Measurements from ENCODE around the gene MYOCOS. TPM values are rescaled to one million over a fixed set of nuclear protein-coding genes. Genes with fewer than 3 reads are reported as not detected.
A peak's percentile ranks its signal among the peaks of the same experiment; 100 is the strongest.
"Not testable (repeated sequence)": the region's sequence is repeated elsewhere in the genome, so short reads cannot be mapped to it uniquely, and the experiment has no call there.

The MYOCOS gene
- total and polyA plus RNA-seq, 7 donors, result 0.10 TPM; not detected in 6

DNA sequence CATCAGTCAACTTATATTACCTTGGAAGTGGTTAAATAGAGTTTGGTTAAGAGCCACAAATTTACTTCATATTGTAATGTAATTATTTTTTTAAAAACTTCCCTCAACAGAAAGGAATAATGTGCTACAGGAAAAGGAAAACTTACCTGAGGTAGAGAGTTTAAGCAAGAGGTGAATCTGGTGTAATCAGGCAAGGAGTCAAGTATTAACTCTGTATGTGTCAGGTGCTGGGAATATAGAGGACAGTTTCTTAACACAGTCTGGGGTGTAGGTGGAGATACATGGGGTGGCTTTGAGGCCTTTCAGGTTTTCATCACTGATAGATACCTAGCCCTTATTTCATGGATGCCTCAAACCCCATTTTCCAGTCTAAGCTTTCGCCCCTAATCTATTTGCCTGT lies 25.9 kb upstream of the MYOCOS start:
- WGBS, 3 donors, result 92 to 100% (median 94%) methylated on average over 1 of the region's 1 CpG
- peaks cover 0 to 35% of the 10 kb centered on the region in 2 donors for H3K36me3 ChIP-seq (ENCODE audit: insufficient read depth in 1 of 2, low read depth in 1 of 2)
- H3K27ac ChIP-seq, result peak overlapping the region; percentile 12
- no peak for ATAC-seq
- DNase-seq, result no peak
- H3K9me3 ChIP-seq, result no peaks in the 10 kb centered on the region
- intact Hi-C loops (cut with DNase I), result no loop called here
- no peaks in the 10 kb centered on the region for H3K27me3 ChIP-seq (ENCODE audit: insufficient read depth in 3 of 3, low read length in 2 of 3)
- no peaks in the 10 kb centered on the region for H3K4me1 ChIP-seq
- no peak for TF ChIP-seq CTCF (IDR thresholded peaks at IDR 0.05)
- no peak overlapping the region for H3K4me3 ChIP-seq

GRCh38 chr1:171596705-171597104 lies 25.3 kb upstream of the MYOCOS start:
- DNase-seq, result no peak
- H3K4me1 ChIP-seq, result no peaks in the 10 kb centered on the region
- H3K9me3 ChIP-seq, result no peaks in the 10 kb centered on the region
- no peak for TF ChIP-seq CTCF (IDR thresholded peaks at IDR 0.05)
- WGBS, 3 donors, result 93 to 96% (median 96%) methylated on average over 2 of the region's 2 CpGs
- no peak overlapping the region for H3K27ac ChIP-seq
- peaks cover 0 to 29% of the 10 kb centered on the region in 2 donors for H3K36me3 ChIP-seq (ENCODE audit: insufficient read depth in 1 of 2, low read depth in 1 of 2)
- no peaks in the 10 kb centered on the region for H3K27me3 ChIP-seq (ENCODE audit: insufficient read depth in 3 of 3, low read length in 2 of 3)
- intact Hi-C loops (cut with DNase I), result no loop called here
- ATAC-seq, result no peak
- no peak overlapping the region for H3K4me3 ChIP-seq

DNA sequence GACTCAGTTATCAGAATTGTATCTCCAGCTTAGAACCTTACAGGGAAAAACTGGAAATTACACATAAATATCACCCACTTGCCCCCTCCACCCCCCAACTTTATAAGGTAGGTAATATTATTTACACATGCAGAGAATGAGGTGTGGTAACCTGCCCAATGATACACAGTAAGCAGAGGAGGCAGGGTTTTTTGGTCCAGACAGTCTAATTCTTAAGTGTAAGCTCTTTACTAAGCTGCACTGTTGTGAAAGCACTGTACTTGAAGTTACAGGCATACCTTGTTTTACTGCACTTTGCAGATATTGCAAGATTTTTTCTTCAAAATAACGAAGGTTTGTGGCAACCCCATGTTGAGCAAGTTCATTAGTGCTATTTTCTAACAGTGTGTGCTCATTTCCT lies 24.8 kb upstream of the MYOCOS start:
- no peak for TF ChIP-seq CTCF (IDR thresholded peaks at IDR 0.05)
- DNase-seq (no peak), ATAC-seq (no peak)
- Histone ChIP-seq H3K4me1 (no peaks in the 10 kb centered on the region), H3K9me3 (no peaks in the 10 kb centered on the region), H3K27ac (no peak overlapping the region), H3K4me3 (no peak overlapping the region), H3K36me3 (ENCODE audit: insufficient read depth in 1 of 2, low read depth in 1 of 2) (peaks cover 0 to 24% of the 10 kb centered on the region in 2 donors), H3K27me3 (ENCODE audit: insufficient read depth in 3 of 3, low read length in 2 of 3) (no peaks in the 10 kb centered on the region)
- intact Hi-C loops (cut with DNase I), result no loop called here
- 87 to 97% (median 93%) methylated on average over 1 of the region's 1 CpG for WGBS, 3 donors

DNA sequence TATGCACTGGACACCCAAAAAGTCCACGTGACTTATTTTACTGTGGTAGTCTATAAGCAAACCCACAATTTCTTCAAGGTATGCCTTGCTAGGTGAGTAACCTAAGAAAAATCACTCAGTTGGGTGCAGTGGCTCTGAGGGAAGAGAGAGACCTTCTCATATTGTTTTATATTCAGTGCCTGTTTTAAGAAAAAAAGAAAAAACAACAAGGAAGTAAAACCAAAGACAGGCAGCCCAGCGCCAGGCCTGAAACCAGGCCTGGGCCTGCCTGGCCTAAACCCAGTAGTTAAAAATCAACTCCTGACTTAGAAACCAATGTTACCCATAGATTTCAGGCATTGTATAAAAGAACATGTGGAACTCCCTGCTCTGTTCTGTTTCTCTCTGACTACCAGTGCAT lies 21.7 kb upstream of the MYOCOS start:
- DNase-seq; H3K27me3 ChIP-seq (ENCODE audit: insufficient read depth in 3 of 3, low read length in 2 of 3); H3K36me3 ChIP-seq (ENCODE audit: insufficient read depth in 1 of 2, low read depth in 1 of 2); H3K27ac ChIP-seq; H3K4me1 ChIP-seq; intact Hi-C loops (cut with DNase I); ATAC-seq; H3K4me3 ChIP-seq; H3K9me3 ChIP-seq: not testable (repeated sequence)
- 95 to 99% (median 96%) methylated on average over 2 of the region's 2 CpGs for WGBS, 3 donors

DNA sequence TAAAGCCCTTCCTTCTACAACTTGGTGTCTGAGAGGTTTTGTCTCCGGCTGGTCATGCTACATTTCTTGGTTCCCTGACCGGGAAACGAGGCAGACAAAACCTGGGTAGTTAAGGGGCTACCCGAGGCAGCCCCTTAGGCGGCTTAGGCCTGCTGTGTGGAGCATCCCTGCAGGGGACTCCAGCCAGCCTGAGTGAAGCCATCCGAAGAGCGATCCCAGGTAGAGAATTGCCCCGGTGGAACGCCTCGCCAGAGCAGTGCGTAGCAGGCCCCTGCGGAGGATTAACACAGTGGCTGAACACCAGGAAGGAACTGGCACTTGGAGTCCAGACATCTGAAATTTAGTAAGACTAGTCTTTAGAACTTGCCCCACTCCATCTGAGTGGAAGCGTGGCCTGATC lies 21.2 kb upstream of the MYOCOS start:
- ATAC-seq (no peak), DNase-seq (no peak)
- H3K27ac ChIP-seq, result no peak overlapping the region
- intact Hi-C loops (cut with DNase I), result no loop called here
- H3K27me3 ChIP-seq (ENCODE audit: insufficient read depth in 3 of 3, low read length in 2 of 3), result no peaks in the 10 kb centered on the region
- WGBS, 3 donors, result 90 to 93% (median 92%) methylated on average over 13 of the region's 13 CpGs
- TF ChIP-seq CTCF (IDR thresholded peaks at IDR 0.05), result no peak
- H3K36me3 ChIP-seq (ENCODE audit: insufficient read depth in 1 of 2, low read depth in 1 of 2), result no peaks in the 10 kb centered on the region
- H3K9me3 ChIP-seq, result no peaks in the 10 kb centered on the region
- H3K4me1 ChIP-seq, result no peaks in the 10 kb centered on the region
- H3K4me3 ChIP-seq, result no peak overlapping the region

GRCh38 chr1:171603042-171603441 lies 19.0 kb upstream of the MYOCOS start:
- H3K4me3 ChIP-seq; H3K4me1 ChIP-seq; H3K27me3 ChIP-seq (ENCODE audit: insufficient read depth in 3 of 3, low read length in 2 of 3); H3K9me3 ChIP-seq; ATAC-seq; DNase-seq; H3K36me3 ChIP-seq (ENCODE audit: insufficient read depth in 1 of 2, low read depth in 1 of 2); intact Hi-C loops (cut with DNase I); H3K27ac ChIP-seq: not testable (repeated sequence)
- WGBS, 3 donors, result 65 to 73% (median 67%) methylated on average over 6 of the region's 6 CpGs
